RKO (cell line): Measurements from ENCODE around the gene SNAP29.
"Not testable (repeated sequence)": the region's sequence is repeated elsewhere in the genome, so short reads cannot be mapped to it uniquely, and the experiment has no call there.

Experiments used
- DNase-seq: peaks from one replicate; pipeline ENCODE4 v3.0.0-alpha.2; 2016; ENCODE audit warnings: low spot score

SNAP29 gene

GRCh38 chr22:20866736-20867135 is 7.9 kb downstream of the SNAP29 start:
- no peak for DNase-seq

DNA sequence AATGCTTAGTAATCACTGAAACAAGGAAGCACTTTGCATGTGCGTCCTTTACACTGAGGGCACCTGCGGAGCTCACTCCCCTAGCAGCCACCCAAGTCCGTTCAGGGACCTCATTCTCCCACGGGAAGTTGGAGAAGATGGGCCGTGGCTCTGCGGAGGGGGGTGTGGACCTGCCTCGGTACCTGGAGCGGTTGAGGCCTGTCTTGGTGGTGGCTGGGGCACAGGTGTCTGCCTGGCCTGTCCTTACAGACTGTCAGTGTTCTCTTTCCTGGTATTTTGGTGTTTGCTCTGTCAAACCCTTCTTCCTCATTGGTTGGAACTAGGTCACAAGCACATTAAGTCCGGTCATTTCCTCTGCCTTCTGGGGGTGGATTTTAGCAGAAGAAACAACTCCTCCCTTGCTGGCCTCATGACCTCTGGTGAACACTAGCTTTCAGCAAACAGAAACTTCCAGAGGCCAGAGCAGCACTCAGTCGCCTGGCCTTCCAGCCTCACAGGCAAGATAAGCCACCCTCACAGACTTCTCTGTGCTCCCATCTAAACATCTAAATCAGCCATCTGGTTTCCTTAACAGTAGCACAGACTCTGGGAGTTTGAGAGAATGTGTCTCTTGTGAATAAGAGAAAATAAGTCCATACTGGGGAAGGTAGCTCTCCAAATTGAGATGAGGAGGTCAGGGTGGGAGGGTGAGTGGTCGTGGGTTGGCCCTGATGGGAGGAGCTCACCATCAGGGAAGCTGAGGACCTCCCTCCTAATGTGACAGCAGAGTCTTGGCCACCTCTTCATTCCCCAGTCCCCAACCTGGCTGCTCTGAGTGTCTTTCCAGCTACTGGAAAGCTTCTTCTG is 8.6 kb downstream of the SNAP29 start:
- DNase-seq: no peak

DNA sequence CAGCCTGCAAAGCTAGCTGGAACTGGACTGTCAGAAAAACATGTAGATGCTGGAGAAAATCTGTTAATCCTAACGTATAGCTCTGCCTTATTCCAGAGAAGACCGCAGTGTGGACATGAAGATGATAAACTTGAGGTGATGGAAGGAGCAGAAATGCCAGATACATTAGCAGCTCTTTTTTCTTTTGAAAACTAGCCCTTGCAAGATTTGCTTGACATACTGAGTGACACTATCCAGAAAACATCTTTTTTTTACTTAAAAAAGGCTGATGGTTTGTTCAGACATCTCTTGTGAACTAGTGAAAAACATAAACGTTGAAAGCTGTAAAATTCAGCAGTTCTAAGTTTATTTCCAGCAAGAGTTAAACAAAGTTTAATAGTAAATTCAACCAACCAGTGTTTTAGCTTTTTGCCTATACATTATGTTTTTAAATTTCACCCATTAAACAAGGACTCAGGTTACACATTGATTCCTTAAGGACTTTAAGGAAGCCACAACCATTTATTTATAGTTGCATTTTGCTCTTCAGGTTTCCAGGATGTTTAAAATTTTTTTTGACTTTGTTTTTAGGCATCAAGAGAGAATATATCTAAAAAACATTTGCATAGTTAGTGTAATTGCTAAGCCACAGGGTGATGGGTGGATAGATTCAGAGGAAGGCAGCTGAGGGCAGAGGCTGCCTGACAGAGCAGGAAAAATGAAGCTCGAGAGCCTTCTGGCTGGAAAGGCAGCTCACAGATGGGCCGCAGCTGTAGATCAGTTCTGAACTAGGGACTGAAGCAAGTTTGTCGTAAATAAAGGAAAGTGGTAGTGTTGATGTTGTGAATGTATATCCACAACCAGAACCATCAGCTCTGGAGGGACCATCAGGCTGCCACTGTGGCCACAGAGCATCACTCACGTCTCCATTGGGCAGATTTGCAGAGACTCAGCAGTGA is 9.5 kb downstream of the SNAP29 start:
- no peak for DNase-seq

DNA sequence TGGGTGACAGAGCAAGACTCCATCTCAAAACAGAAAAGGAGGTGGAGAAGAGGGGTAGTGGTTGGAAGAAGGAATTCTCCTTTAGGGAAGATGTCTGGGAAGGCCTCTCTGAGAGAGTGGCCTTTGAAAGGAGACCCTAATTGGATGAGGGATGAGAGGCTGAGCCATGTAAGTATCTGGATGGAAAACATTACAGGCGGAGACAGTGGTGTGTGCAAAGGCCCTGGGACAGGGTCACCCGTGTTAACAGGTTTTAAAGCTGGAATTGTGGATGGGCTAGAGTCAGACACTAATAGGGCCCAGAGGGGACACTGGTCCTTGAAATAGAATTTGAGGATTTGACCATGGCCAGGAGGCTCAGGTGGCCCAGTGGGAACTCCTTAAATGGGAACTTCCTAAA is 10.4 kb downstream of the SNAP29 start:
- no peak for DNase-seq

GRCh38 chr22:20873214-20873613 is 14.4 kb downstream of the SNAP29 start:
- no peak for DNase-seq

GRCh38 chr22:20875296-20875695 is 16.5 kb downstream of the SNAP29 start:
- no peak for DNase-seq

GRCh38 chr22:20877715-20878114 is 18.9 kb downstream of the SNAP29 start:
- no peak for DNase-seq

DNA sequence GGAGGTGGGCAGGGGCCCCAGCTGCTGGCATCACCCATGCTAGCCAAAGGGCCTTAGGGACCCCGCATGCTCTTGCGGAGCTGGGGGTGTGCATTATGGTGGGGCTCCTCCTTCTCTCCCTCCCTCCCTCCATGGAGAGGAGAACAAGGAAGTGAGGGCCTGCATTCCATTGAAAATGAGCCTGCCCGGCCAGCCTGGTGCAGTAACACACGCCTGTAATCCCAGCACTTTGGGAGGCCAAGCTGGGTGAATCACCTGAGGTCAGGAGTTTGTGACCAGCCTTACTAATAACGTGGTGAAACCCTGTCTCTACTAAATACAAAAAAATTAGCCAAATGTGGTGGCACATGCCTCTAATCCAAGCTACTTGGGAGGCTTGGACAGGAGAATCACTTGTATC is 22.4 kb downstream of the SNAP29 start:
- no peak for DNase-seq

GRCh38 chr22:20881869-20882815 is 23.3 kb downstream of the SNAP29 start:
- no peak for DNase-seq

DNA sequence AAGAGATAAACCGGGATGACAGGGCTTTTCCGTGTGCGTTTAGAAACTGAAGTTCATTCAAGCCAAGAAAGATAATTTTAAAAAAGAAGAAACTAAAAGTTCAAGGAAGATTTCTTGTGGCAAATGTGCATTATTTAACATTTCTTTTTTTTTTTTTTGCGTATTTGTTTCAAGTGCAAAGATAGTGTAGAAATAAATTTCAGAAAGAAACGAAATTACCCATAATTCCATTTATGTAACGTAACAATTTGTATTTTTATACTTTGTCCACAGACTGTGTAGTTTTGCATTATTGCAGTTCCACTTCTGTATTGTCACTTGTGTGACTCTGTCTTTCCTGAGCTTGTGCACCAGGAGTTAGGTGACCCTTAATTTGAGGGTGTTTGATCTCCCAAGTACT is 24.0 kb downstream of the SNAP29 start:
- DNase-seq: no peak

GRCh38 chr22:20884454-20884853 is 25.6 kb downstream of the SNAP29 start:
- DNase-seq: no peak

DNA sequence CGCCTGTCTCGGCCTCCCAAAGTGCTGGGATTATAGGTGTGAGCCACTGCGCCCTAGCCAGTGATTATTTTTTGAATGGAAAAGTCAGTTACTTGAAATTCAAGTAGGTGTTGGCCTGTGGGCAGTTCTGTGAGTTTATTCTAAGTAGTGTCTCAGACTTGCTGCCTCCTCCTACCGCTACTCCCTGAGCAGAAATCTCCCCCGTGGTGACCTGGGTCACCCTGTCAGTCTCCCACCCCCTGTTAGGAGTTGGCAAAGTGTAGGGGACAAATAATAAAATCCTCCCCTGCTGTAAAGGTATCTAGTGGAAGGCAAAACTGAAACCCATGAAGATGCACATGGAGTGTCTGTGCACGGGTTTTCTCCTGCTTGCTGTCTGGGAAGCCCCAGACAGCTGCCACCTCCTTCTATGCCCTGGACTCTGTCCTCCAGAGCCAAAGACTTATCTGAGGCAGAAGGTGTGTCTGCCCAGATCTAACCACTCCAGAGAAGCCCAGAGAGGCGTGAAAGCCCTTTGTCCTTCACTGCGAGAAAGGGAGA is 26.3 kb downstream of the SNAP29 start:
- DNase-seq: no peak

GRCh38 chr22:20885557-20886323 is 26.9 kb downstream of the SNAP29 start:
- DNase-seq: peak; percentile 74

DNA sequence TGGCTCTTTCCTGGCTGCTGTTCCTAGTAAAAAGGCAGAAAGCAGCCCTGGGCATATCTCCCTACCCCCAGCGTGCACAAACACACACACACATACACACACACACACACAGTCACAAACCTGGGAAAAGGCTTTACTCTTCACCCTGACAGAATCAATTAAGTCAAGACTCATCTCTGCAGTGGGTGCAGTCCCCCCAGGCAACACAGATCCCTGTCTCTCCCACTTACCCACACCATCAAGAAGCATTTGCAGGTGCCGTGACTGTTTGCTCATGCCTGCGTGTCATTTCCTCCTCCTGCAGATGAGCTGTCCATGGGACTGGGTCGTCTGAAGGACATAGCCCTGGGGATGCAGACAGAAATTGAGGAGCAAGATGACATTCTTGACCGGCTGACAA is 28.6 kb downstream of the SNAP29 start:
- peak; percentile 52 for DNase-seq

GRCh38 chr22:20889025-20889704 is 30.4 kb downstream of the SNAP29 start:
- DNase-seq: no peak

DNA sequence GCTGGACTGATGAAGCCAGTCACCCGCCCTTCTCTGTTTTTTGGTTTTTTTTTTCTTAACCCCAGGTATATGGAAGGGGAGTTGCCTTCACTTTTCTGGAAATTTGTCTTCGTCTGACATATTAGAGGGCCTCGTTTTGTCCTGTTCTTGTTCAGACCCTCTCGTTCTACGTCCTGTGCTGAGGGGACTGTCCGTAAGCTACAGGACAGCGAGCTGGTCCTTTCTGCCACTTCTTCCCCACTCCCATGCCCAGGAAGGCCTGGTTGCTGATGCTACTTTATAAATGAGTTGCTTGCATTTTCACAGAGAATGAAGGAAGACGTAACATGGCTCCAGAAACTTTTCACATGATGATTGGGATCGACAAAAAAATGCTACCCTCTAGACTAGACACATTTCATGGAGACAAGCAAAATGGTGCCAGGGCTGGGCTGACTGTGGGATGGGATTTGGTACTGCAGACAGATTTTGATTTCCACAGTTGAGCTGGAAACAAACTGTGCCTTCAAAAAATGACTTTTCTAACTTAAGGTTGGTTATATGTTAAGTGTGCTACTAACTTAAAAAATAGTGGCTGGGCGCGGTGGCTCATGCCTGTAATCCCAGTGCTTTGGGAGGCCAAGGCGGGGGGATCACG is 31.2 kb downstream of the SNAP29 start:
- no peak for DNase-seq

- no peak for DNase-seq
Observed at GRCh38 chr22:20890975-20891374, 32.2 kb downstream of the SNAP29 start.

DNA sequence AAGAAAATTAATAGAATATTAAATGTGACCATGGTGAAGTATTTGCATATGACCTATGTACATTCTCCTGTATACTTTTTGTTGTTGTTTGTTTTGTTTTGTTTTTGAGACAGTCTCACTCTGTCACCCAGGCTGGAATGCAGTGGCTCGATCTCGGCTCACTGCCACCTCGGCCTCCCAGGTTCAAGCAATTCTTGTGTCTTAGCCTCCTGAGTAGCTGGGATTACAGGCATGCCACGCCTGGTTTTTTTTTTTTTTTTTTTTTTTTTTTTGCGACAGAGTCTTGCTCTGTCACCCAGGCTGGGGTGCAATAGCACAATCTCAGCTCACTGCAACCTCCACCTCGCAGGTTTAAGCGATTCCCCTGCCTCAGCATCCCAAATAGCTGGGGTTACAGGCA is 38.9 kb downstream of the SNAP29 start:
- DNase-seq: not testable (repeated sequence)

DNA sequence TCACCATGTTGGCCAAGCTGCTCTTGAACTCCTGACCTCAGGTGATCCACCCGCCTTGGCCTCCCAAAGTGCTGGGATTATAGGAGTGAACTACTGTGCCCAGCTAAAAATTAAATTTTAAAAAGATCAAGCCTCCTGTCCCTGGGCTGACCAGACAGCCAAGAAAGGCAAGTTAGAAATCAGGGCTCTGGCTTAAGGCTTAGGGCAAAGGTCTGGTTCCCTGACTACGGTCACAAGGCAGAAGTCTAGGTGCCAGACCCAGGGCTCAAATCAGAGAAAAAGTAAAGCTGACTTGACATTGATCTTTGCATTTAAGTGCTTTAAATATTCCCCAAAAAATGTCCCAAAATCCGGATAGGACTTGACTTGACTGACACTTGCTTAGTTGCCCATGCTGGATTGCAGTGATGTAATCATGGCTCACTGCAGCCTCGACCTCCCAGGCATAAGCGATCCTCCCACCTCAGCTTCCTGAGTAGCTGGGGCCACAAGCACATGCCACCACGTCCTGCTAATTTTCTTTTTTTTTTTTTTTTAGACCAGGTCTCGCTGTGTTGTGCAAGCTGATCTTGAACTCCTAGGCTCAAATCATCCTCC is 41.1 kb downstream of the SNAP29 start:
- DNase-seq: no peak
